Right renal cortex interstitium (tissue), 3 donors: Measurements from ENCODE around the gene UBR2. TPM values are rescaled to one million over a fixed set of nuclear protein-coding genes. Genes with fewer than 3 reads are reported as not detected.
"Not testable (repeated sequence)": the region's sequence is repeated elsewhere in the genome, so short reads cannot be mapped to it uniquely, and the experiment has no call there.

Experiments used
- DNase-seq, 3 donors: peaks; one replicate each; pipeline ENCODE4 v3.0.0-alpha.2; 2013; ENCODE audit warnings: low read depth in 3 of 3, low spot score in 2 of 3
- polyA plus RNA-seq, 3 donors: library from polyadenylated mRNA; unstranded; fragments of 120-200 nt; gene quantifications; one replicate each; pipeline ENCODE4 v1.2.1, GENCODE V29; 2013; ENCODE audit not compliant: insufficient read length in 3 of 3

Gene UBR2
- polyA plus RNA-seq, 3 donors, result 27.1 to 29.4 (median 28.5) TPM

- no peak for DNase-seq
Observed at GRCh38 chr6:42552380-42552779, 11.4 kb upstream of the UBR2 start.

DNA sequence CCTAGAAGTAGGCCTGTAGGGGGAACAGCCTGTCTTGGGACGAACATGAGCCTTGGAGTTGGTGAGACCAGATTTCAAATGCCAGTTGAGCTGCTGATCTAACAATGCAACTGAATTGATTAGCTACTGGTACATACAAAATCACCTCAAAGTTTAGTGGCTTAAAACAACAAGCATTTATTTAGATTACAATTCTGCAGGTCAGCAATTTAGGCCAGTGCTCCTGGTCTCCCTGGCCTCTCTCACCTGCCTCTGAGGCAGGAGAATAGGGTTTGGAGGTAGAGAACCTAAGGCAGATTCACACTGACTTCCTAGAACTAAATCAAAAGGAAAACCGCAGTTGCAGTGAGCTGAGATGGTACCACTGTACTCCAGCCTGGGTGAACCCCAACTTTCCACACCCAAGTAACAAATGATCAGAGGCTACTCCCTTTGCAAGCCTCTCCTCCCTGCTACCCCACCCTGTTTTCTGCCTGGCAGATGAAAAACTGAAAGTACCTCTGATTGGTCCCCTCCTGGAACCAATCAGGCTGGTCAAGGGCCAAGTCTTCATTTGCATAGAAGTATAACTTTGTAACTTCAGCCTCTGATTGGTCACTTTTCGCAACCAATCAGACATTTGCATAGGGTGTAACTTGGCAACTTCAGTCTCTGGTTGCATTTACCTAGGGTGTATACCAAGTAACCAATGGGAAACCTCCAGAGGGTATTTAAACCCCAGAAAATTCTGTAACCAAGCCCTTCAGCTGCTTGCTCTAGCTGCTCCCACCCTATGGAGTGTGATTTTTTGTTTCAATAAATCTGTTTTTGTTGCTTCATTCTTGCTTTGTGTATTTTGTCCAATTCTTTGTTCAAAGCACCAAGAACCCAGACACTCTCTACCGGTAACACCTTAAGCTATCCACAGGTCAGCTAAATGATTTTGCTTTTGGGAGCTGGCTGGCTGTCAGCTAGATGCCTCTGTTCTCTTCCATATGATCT is 8.1 kb upstream of the UBR2 start:
- no peak for DNase-seq

GRCh38 chr6:42556462-42556861 is 7.4 kb upstream of the UBR2 start:
- DNase-seq, result peak in 1 of 3 donors; percentile 32

GRCh38 chr6:42559276-42559675 is 4.6 kb upstream of the UBR2 start:
- DNase-seq, result not testable (repeated sequence)

- no peak for DNase-seq
Observed at GRCh38 chr6:42561986-42562385, 1.8 kb upstream of the UBR2 start.

- no peak for DNase-seq
Observed at GRCh38 chr6:42562788-42563405, 932 bp upstream of the UBR2 start.

DNA sequence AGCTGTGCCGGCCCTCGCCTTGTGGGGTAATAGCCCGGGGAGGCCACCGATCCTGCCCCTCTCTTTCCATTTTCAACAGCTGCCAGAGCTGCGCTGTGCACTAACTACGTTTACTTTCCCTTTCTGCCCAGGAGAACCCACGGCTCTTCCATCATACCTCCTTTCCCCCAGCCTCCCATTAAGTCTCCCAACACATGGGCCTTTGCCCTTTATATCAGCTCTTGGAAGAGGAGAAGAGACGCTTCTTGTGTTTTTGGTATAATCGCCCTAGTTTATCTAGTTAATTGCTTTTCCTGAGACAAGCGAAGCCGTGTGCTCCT is 637 bp downstream of the UBR2 start:
- DNase-seq, result no peak

DNA sequence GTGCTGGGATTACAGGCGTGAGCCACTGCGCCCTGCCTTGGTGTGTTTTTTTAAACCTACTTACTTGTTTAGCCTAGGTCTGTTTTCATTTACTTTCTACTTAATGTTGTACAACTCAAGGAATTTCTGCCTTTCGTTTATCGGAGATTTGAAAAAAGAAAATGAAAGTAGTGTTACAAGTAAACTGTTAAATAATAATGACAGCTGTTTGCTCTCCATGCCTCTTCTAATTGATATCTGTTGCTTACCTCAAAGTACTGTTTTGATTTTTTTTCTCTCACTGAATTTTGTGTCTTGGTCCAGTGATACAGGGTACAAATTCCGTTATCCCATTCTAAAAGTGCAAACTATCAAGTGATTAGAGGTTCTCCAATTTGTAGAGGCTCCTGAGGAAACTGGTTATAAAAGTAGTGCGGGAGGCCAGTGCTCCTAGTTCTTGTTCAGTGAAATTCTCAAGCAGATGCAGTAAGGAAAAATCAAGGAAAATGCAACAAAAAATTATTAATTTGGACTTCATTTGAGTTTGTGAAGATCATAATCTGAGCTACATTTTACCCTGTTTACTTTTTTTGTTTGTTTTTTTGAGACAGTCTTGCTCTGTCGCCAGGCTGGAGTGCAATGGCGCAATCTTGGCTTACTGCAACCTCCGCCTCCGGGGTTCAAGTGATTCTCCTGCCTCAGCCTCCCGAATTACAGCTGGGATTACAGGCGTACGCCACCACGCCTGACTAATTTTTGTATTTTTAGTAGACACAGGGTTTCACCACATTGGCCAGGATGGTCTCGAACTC is 2.2 kb downstream of the UBR2 start:
- DNase-seq, result no peak

- DNase-seq, result no peak
Observed at GRCh38 chr6:42566614-42567208, 2.9 kb downstream of the UBR2 start.

- not testable (repeated sequence) for DNase-seq
Observed at GRCh38 chr6:42567237-42567636, 3.4 kb downstream of the UBR2 start.

DNA sequence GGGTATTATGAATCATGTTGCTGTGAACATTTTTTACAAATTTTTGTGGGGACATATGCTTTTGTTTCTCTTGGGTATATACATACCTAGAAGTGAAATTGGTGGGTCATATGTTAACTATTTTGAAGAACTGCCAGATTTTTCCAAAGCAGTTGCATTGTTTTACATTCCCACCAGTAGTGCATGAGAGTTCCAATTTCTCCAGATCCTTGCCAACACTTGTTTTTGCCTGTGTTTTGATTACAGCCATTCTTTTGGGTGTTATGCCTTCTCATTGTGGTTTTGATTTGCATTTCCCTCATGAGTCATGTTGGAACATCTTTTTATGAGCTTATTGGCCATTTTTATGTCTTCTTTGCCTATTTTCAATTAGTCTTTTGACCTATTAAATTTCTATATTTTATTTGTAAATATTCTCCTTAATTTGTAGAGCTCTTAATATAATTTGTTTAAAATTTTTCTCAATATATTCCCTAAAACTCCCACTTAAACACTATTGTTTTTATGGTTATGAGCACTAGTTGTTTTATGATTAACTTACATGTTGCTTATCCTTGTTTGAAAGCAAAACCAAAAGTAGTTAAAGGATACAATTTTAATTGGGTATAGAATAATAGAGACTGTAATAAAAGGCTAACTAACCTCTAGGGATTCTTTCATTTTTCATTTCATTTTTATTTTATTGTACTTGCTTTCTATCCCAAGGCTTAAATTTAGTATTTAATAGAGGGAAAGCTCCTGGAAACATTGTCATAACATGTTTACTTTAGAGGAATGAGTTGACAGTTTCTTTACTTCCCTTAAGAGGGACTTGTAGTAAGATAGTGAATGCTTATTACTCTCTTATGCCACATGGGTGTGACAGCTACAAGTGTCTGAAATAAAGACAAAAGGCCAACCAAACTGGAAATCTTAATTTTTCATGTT is 5.5 kb downstream of the UBR2 start:
- DNase-seq, result no peak

GRCh38 chr6:42571611-42572342 is 7.9 kb downstream of the UBR2 start:
- DNase-seq, result no peak

DNA sequence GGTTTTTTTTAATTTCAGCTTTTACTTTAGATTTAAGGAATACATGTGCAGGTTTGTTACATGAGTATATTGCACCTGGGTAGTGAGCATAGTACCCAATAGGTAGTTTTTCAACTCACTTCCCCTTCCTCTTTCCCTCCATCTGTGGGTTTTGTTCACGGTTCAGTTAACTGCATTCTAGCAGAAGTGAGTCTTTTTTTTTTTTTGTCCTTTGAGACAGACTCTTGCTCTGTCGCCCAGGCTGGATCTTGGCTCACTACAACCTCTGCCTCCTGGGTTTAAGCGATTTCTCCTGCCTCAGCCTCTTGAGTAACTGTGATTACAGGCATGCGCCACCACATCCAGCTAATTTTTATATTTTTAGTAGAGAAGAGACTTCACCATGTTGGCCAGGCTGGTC is 8.7 kb downstream of the UBR2 start:
- no peak for DNase-seq

GRCh38 chr6:42576538-42576937 is 12.7 kb downstream of the UBR2 start:
- not testable (repeated sequence) for DNase-seq

- no peak for DNase-seq
Observed at GRCh38 chr6:42598300-42598699, 34.5 kb downstream of the UBR2 start.

DNA sequence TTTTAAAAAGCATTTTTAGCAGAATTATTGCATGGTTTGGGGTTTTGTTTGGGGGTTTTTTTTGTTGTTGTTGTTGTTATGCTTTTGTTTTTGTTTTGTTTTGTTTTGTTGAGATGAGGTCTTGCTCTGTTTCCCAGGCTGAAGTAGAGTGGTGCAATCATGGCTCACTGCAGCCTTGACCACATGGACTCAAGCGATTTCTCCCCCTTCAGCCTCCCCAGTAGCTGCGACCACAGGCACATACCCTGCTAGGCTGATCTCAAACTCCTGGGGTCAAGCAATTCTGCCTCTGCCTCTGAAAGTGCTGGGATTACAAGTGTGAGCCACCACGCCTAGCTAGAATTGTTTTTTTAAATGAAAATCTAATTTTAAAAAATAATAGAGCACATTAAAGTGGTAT is 35.7 kb downstream of the UBR2 start:
- DNase-seq, result no peak

DNA sequence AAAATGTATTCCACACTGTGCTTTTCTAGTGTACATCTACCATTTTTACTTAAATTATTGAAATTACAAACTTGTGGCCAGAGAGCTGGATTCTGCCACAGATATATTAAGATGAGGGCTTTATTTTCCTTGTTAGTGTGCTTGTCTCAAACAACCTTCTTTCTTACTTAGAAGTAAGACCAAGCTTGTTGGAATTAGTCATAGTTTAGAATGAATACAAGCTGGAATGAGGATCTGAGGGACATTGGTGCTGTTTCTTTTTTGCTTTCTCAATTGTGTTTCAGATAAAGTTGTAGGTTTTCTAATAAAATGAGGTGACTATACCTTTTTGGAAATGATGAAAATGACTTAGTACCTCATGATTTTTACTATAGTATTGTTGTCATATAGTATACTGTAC is 40.3 kb downstream of the UBR2 start:
- DNase-seq, result no peak

DNA sequence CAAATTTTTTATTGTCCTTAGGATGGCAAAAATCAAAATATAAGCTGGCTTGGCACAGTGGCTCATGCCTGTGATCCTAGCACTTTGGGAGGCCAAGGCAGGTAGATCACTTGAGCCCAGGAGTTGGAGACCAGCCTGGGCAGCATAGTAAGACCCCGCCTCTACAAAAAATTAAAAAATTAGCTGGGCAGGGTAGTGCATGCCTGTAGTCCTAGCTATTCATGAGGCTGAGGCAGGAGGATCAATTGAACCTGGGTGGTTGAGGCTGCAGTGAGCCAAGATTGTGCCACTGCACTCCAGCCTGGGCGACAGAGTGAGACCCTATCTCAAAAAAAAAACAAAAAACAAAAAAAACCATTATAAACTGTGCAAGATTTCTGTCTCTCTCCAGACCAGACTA is 40.9 kb downstream of the UBR2 start:
- not testable (repeated sequence) for DNase-seq

GRCh38 chr6:42610416-42610815 is 46.6 kb downstream of the UBR2 start:
- no peak for DNase-seq
